Left ventricle myocardium inferior (tissue), 1 donor: Measurements from ENCODE around the gene IFNAR2. TPM values are rescaled to one million over a fixed set of nuclear protein-coding genes. Genes with fewer than 3 reads are reported as not detected.

ENCODE experiments used
- DNase-seq: peaks from one replicate; pipeline ENCODE4 v3.0.0-alpha.2; 2020
- H3K27ac ChIP-seq: fragments of 200-600 bp; replicated peaks from 2 replicates; pipeline ENCODE4 v1.8.0; 2021
- H3K27me3 ChIP-seq: fragments of 200-600 bp; 2 replicates; pipeline ENCODE4 v1.8.0; 2021; ENCODE audit warnings: low read depth
- H3K36me3 ChIP-seq: fragments of 200-600 bp; 2 replicates; pipeline ENCODE4 v1.8.0; 2021
- H3K4me1 ChIP-seq: fragments of 200-600 bp; 2 replicates; pipeline ENCODE4 v1.8.0; 2021
- H3K4me3 ChIP-seq: fragments of 200-600 bp; 2 replicates; pipeline ENCODE4 v1.8.0; 2021; ENCODE audit warnings: mild to moderate bottlenecking, moderate library complexity
- H3K9me3 ChIP-seq: fragments of 200-600 bp; replicated peaks from 2 replicates; pipeline ENCODE4 v1.8.0; 2021
- CTCF ChIP-seq: fragments of 200-600 bp; IDR thresholded peaks from 2 replicates; pipeline ENCODE4 v1.8.0; 2021; ENCODE audit warnings: antibody characterized with exemption, mild to moderate bottlenecking, borderline replicate concordance
- intact Hi-C: fragments of 100-400 bp; cut with micrococcal nuclease; formaldehyde crosslinking; loops from one replicate; pipeline ENCODE4 v1.11.0; 2022
- total RNA-seq: library from RNA; stranded (reverse); fragmentation: NEBNext Ultra II Directional; extraction: Animal tissue kit (Norgen Biotek cat#: 25700); gene quantifications from one replicate; pipeline ENCODE4 v1.2.1, GENCODE V29; 2021
- donor health status: DM: no; HTN: yes; CAD: no; lungs with severe emphysema.

The IFNAR2 gene
- total RNA-seq, 1 donor from 2014 or later, result 9.0 TPM

DNA sequence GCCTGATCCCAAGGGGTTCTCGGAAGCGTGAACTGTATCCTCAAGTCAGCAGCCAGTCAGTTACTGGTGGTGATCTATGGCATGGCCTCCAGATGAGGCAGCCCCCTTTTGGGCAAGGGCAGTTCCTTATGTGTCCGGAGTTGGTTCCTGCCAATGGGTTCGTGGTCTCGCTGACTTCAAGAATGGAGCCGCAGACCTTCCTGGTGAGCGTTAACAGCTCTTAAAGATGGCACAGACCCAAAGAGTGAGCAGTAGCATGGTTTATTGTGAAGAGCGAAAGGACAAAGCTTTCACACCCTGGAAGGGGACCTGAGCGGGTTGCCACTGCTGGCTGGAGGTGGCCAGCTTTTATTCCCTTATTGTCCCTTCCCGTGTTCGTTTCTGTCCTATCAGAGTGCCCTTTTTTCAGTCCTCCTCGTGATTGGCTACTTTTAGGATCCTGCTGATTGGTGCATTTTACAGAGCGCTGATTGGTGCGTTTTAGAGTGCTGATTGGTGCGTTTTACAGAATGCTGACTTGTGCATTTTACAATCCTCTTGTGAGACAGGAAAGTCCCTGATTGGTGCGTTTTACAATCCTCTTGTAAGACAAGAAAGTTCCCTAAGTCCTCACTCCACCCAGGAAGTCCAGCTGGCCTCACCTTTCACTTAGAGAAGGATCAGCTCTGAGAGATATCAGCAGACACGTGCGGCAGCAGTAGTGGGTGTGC lies 27.5 kb downstream of the IFNAR2 start:
- peaks cover 9% of the 10 kb centered on the region for H3K9me3 ChIP-seq
- H3K27me3 ChIP-seq, result no peaks in the 10 kb centered on the region
- no peak overlapping the region for H3K27ac ChIP-seq
- no peak for TF ChIP-seq CTCF
- intact Hi-C loops, result no loop called here
- peaks cover 10% of the 10 kb centered on the region for H3K4me1 ChIP-seq
- peaks cover 64% of the 10 kb centered on the region for H3K36me3 ChIP-seq
- H3K4me3 ChIP-seq, result no peak overlapping the region
- no peak for DNase-seq

DNA sequence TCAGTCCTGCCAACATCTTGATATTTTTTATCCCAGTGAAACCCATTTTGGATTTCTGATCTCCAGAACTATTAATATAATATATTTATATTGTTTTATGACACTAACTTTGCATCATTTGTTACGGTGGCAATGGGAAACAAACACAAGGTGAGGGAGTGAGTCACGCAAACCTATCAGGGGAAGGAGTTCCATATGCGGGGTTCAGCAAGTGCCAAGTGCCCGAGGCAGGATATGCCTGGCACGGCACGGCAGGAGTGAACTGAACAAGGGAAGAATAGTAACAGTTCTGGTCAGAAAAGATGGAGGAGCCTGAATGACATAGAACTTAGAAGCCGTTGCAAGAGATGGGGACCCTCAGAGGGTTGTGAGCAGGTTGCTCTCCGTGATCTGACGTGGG lies 28.7 kb downstream of the IFNAR2 start:
- H3K36me3 ChIP-seq, result peaks cover 62% of the 10 kb centered on the region
- no peak overlapping the region for H3K27ac ChIP-seq
- no peak overlapping the region for H3K4me3 ChIP-seq
- DNase-seq, result no peak
- no peak for TF ChIP-seq CTCF
- H3K9me3 ChIP-seq, result peaks cover 9% of the 10 kb centered on the region
- intact Hi-C loops, result no loop called here
- no peaks in the 10 kb centered on the region for H3K27me3 ChIP-seq
- no peaks in the 10 kb centered on the region for H3K4me1 ChIP-seq

DNA sequence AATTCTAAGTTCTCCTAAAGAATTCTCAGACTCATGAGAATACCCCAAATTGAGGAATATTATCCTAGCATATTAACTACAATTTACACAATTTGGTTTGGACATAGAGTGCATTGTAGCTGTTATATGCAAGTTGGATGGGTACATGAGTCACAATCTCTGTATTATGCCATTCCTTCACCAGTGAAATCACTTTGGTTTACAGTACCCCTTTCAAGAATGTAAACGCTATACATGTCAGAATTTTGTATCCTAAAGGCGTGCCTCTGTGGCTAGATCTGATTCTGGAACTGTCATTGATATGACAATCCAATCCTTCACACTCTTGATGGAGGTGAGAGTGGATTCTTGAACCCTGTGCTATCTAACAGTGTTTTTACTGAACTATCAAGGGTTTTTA lies 29.7 kb downstream of the IFNAR2 start:
- H3K27me3 ChIP-seq, result no peaks in the 10 kb centered on the region
- no peaks in the 10 kb centered on the region for H3K4me1 ChIP-seq
- H3K9me3 ChIP-seq, result peaks cover 9% of the 10 kb centered on the region
- no peak overlapping the region for H3K4me3 ChIP-seq
- intact Hi-C loops, result no loop called here
- no peak for DNase-seq
- no peak overlapping the region for H3K27ac ChIP-seq
- TF ChIP-seq CTCF, result no peak
- H3K36me3 ChIP-seq, result peaks cover 59% of the 10 kb centered on the region

DNA sequence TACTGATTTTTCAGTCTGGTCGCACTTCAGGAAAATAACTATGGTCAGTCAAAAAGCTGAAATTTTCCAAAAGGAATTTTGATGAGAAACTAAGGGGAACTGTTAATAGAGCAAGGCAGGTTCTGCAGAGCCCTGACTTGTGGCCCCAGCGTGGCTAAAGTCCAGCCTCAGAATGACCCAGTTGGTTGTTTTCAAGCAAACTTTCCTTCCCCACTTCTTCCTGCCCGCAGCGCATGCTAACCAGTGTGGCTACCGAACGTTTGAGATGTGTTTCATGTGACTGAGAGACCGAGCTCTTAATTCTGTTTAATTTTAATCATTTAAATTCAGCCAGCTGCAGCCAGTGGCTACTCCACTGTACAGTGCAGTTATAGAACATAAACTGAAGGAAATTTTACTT lies 30.3 kb downstream of the IFNAR2 start:
- no peak for TF ChIP-seq CTCF
- peaks cover 54% of the 10 kb centered on the region for H3K36me3 ChIP-seq
- H3K27ac ChIP-seq, result no peak overlapping the region
- H3K4me3 ChIP-seq, result no peak overlapping the region
- H3K4me1 ChIP-seq, result no peaks in the 10 kb centered on the region
- no peak for DNase-seq
- H3K9me3 ChIP-seq, result peaks cover 9% of the 10 kb centered on the region
- H3K27me3 ChIP-seq, result no peaks in the 10 kb centered on the region
- intact Hi-C loops, result no loop called here

GRCh38 chr21:33261635-33262034 lies 31.9 kb downstream of the IFNAR2 start:
- intact Hi-C loops, result no loop called here
- no peak for TF ChIP-seq CTCF
- Histone ChIP-seq H3K27me3 (no peaks in the 10 kb centered on the region), H3K4me1 (peaks cover 14% of the 10 kb centered on the region), H3K9me3 (peaks cover 9% of the 10 kb centered on the region), H3K4me3 (no peak overlapping the region), H3K36me3 (peaks cover 37% of the 10 kb centered on the region), H3K27ac (no peak overlapping the region)
- no peak for DNase-seq

DNA sequence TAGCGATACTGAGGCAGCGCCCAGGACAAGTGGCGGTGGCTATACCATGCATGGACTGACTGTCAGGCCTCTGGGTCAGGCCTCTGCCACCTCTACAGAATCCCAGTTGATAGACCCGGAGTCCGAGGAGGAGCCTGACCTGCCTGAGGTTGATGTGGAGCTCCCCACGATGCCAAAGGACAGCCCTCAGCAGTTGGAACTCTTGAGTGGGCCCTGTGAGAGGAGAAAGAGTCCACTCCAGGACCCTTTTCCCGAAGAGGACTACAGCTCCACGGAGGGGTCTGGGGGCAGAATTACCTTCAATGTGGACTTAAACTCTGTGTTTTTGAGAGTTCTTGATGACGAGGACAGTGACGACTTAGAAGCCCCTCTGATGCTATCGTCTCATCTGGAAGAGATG lies 33.2 kb downstream of the IFNAR2 start:
- no peak for TF ChIP-seq CTCF
- Histone ChIP-seq H3K36me3 (peaks cover 25% of the 10 kb centered on the region), H3K4me3 (no peak overlapping the region), H3K4me1 (peaks cover 26% of the 10 kb centered on the region), H3K27me3 (no peaks in the 10 kb centered on the region), H3K9me3 (peaks cover 5% of the 10 kb centered on the region), H3K27ac (no peak overlapping the region)
- no peak for DNase-seq
- intact Hi-C loops, result no loop called here
